ENCODE results near the gene CLDN17. TPM values are rescaled to one million over a fixed set of nuclear protein-coding genes. Genes with fewer than 3 reads are reported as not detected.

CLDN17 gene
- total and polyA plus RNA-seq, 2 of the 4 experiments (the other 2 are of a cell fraction), result not detected

GRCh38 chr21:30211071-30211470 is 44.5 kb upstream of the CLDN17 start:
- H3K18ac ChIP-seq (ENCODE audit: low read depth, low read length), result no peak overlapping the region
- H2AFZ ChIP-seq (replicated peaks; ENCODE audit: low read length, poor library complexity), result no peak overlapping the region
- no peak overlapping the region for H3K9ac ChIP-seq (ENCODE audit: low read depth, low read length)
- in situ Hi-C loops (cut with MboI; ENCODE audit: low sequenced_read_pairs) (no loop called here), intact Hi-C loops (cut with micrococcal nuclease) (no loop called here), dilution Hi-C loops (cut with HindIII; ENCODE audit: low sequenced_read_pairs, unreplicated experiment) (no loop called here)
- H3K9me3 ChIP-seq (ENCODE audit: control insufficient read depth, insufficient read depth, low read length), result peaks cover 24% of the 10 kb centered on the region
- H3K36me3 ChIP-seq (ENCODE audit: control insufficient read depth, insufficient read depth, low read length), result no peaks in the 10 kb centered on the region
- H2BK20ac ChIP-seq (ENCODE audit: low read depth, low read length), result no peak overlapping the region
- no peak overlapping the region for H3K4ac ChIP-seq (ENCODE audit: low read depth, low read length)
- H2AK9ac ChIP-seq (replicated peaks; ENCODE audit: low read depth, low read length, poor library complexity), result no peak overlapping the region
- ChIA-PET CTCF (no interaction called here), POLR2A (ENCODE audit: unreplicated experiment) (no interaction called here)
- no peak overlapping the region for H4K91ac ChIP-seq (ENCODE audit: insufficient read depth, low read depth, low read length)
- H3K27me3 ChIP-seq (ENCODE audit: control insufficient read depth, insufficient read depth, low read length), result no peaks in the 10 kb centered on the region
- DNase-seq, result no peak
- no peak for ATAC-seq (ENCODE audit: low read depth)
- no peak overlapping the region for H2BK120ac ChIP-seq (ENCODE audit: low read depth, low read length)
- no peaks in the 10 kb centered on the region for H3K4me1 ChIP-seq (ENCODE audit: control insufficient read depth, insufficient read depth, low read length)
- BruUV-seq (replicated peaks), result no TSS peak
- no peak overlapping the region for H3K14ac ChIP-seq (replicated peaks; ENCODE audit: low read depth, low read length)
- H4K8ac ChIP-seq (ENCODE audit: low read depth in 2 of 2, low read length in 2 of 2), result no peak overlapping the region
- WGBS, 2 experiments (ENCODE audit: extremely low coverage in 2 of 2, insufficient read length in 1 of 2), result no CpG with 5 or more reads among the region's 1 CpG
- no peak overlapping the region for H3K23ac ChIP-seq (ENCODE audit: low read depth, low read length)
- H3K4me3 ChIP-seq (ENCODE audit: insufficient read depth, low read depth, low read length), result no peak overlapping the region
- H3K4me2 ChIP-seq (ENCODE audit: low read depth, low read length), result no peak overlapping the region
- no peak overlapping the region for H2AK5ac ChIP-seq (ENCODE audit: low read depth, low read length)
- TF ChIP-seq CEBPB (IDR thresholded peaks at IDR 0.05; ENCODE audit: low read depth, low read length) (no peak), NFE2L2 (IDR thresholded peaks at IDR 0.05; ENCODE audit: low read depth, low read length) (no peak), RCOR1 (IDR thresholded peaks at IDR 0.05; ENCODE audit: insufficient replicate concordance, low read length) (no peak), BHLHE40 (IDR thresholded peaks at IDR 0.05; ENCODE audit: low read depth, low read length) (no peak), CTCF (conservative IDR thresholded peaks at IDR 0.05; ENCODE audit: low read depth, low read length) (no peak), CHD1 (IDR thresholded peaks at IDR 0.05; ENCODE audit: low read depth, low read length) (no peak), RFX5 (IDR thresholded peaks at IDR 0.05; ENCODE audit: low read depth, low read length) (no peak), ELK1 (IDR thresholded peaks at IDR 0.05; ENCODE audit: borderline replicate concordance, low read depth, low read length) (no peak), MAFK (IDR thresholded peaks at IDR 0.05; ENCODE audit: low read depth, low read length) (no peak), POLR2A (IDR thresholded peaks at IDR 0.05; ENCODE audit: low read depth, low read length) (no peak), USF2 (IDR thresholded peaks at IDR 0.05; ENCODE audit: low read depth, low read length) (no peak)
- H3K79me1 ChIP-seq (ENCODE audit: low read depth in 1 of 2, low read length in 2 of 2), result no peaks in the 10 kb centered on the region
- no peak overlapping the region for H2BK5ac ChIP-seq (ENCODE audit: low read depth, low read length, poor library complexity, severe bottlenecking)
- H4K5ac ChIP-seq (ENCODE audit: low read depth, low read length), result no peak overlapping the region
- H3K9me1 ChIP-seq (ENCODE audit: insufficient read depth, low read length), result no peaks in the 10 kb centered on the region
- no peak overlapping the region for H3K27ac ChIP-seq (ENCODE audit: insufficient read depth, low read length)
- no peak overlapping the region for H2BK15ac ChIP-seq (ENCODE audit: low read depth, low read length)
- no peak overlapping the region for H3K56ac ChIP-seq (ENCODE audit: extremely low read depth, insufficient read depth, low read length)
- H4K20me1 ChIP-seq (ENCODE audit: insufficient read depth, low read length), result no peaks in the 10 kb centered on the region
